Left lung (tissue), 10 donors: ENCODE results near the gene GID4. TPM values are rescaled to one million over a fixed set of nuclear protein-coding genes. Genes with fewer than 3 reads are reported as not detected.

Source experiments
- ATAC-seq: fragments of 200-7000 bp; cut with Tn5 transposase; one replicate; pipeline ENCODE4 v1.9.1; 2020; ENCODE audit warnings: moderate library complexity
- DNase-seq, 4 donors: peaks; one replicate each; pipeline ENCODE4 v3.0.0-alpha.2; 2013 to 2020
- H3K27ac ChIP-seq, 2 donors: fragments of 200-600 bp; sonication (generic) in 1 of 2; one replicate each; pipeline versions ENCODE4 v1.5.0 to v1.8.0; 2020 to 2021
- H3K27me3 ChIP-seq, 2 donors: fragments of 200-600 bp; sonication (generic) in 1 of 2; one replicate each; pipeline versions ENCODE4 v1.5.0 to v1.8.0; 2020 to 2021
- H3K36me3 ChIP-seq, 2 donors: fragments of 200-600 bp; sonication (generic) in 1 of 2; one replicate each; pipeline versions ENCODE4 v1.5.0 to v1.8.0; 2020 to 2021
- H3K4me1 ChIP-seq, 2 donors: fragments of 200-600 bp; one replicate each; pipeline ENCODE4 v1.8.0; 2021
- H3K4me3 ChIP-seq, 2 donors: fragments of 200-600 bp; sonication (generic) in 1 of 2; one replicate each; pipeline versions ENCODE4 v1.5.0 to v1.8.0; 2020 to 2021; ENCODE audit warnings: mild to moderate bottlenecking in 1 of 2
- H3K9me3 ChIP-seq, 2 donors: fragments of 200-600 bp; sonication (generic) in 1 of 2; one replicate each; pipeline versions ENCODE4 v1.5.0 to v1.8.0; 2020 to 2021
- intact Hi-C, 2 donors: fragments of 100-400 bp; cut with DNase I; formaldehyde crosslinking; loops; one replicate each; pipeline versions ENCODE4 v1.11.2 to v1.14.2; 2022
- polyA plus RNA-seq, 6 donors: library from polyadenylated mRNA; unstranded; fragments of 120-200 nt; gene quantifications; one replicate each; pipeline ENCODE4 v1.2.1, GENCODE V29; 2013; ENCODE audit not compliant: insufficient read length in 6 of 6
- total RNA-seq, 2 donors: library from RNA; stranded (reverse); fragmentation: NEBNext Ultra II Directional; extraction: Animal tissue kit (Norgen Biotek cat#: 25700); gene quantifications; one replicate each; pipeline ENCODE4 v1.2.1, GENCODE V29; 2021
- TF ChIP-seq, protein P1 (sequence below), 2 donors: fragments of 200-600 bp; sonication (generic) in 1 of 2; IDR thresholded peaks; one replicate each; pipeline versions ENCODE4 v1.5.0 to v1.8.0; 2021; ENCODE audit warnings: antibody characterized with exemption in 2 of 2
- donor health status: DM: no; HTN: yes; CAD: no.
- donor health status: DM: no; HTN: no; CAD: no.

The GID4 gene
- total and polyA plus RNA-seq, 8 donors, result 7.9 to 15.1 (median 13.0) TPM

GRCh38 chr17:18106211-18106610 is 67.0 kb downstream of the GID4 start:
- DNase-seq, result no peak
- intact Hi-C loops, result no loop called here
- no peaks in the 10 kb centered on the region for H3K9me3 ChIP-seq
- no peaks in the 10 kb centered on the region for H3K27me3 ChIP-seq
- no peaks in the 10 kb centered on the region for H3K4me1 ChIP-seq
- H3K4me3 ChIP-seq, result no peak overlapping the region
- TF ChIP-seq, protein P1, sequence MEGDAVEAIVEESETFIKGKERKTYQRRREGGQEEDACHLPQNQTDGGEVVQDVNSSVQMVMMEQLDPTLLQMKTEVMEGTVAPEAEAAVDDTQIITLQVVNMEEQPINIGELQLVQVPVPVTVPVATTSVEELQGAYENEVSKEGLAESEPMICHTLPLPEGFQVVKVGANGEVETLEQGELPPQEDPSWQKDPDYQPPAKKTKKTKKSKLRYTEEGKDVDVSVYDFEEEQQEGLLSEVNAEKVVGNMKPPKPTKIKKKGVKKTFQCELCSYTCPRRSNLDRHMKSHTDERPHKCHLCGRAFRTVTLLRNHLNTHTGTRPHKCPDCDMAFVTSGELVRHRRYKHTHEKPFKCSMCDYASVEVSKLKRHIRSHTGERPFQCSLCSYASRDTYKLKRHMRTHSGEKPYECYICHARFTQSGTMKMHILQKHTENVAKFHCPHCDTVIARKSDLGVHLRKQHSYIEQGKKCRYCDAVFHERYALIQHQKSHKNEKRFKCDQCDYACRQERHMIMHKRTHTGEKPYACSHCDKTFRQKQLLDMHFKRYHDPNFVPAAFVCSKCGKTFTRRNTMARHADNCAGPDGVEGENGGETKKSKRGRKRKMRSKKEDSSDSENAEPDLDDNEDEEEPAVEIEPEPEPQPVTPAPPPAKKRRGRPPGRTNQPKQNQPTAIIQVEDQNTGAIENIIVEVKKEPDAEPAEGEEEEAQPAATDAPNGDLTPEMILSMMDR (IDR thresholded peaks at IDR 0.05), result no peak
- H3K36me3 ChIP-seq, result peaks cover 0 to 61% of the 10 kb centered on the region in 2 donors
- no peak for ATAC-seq
- no peak overlapping the region for H3K27ac ChIP-seq

DNA sequence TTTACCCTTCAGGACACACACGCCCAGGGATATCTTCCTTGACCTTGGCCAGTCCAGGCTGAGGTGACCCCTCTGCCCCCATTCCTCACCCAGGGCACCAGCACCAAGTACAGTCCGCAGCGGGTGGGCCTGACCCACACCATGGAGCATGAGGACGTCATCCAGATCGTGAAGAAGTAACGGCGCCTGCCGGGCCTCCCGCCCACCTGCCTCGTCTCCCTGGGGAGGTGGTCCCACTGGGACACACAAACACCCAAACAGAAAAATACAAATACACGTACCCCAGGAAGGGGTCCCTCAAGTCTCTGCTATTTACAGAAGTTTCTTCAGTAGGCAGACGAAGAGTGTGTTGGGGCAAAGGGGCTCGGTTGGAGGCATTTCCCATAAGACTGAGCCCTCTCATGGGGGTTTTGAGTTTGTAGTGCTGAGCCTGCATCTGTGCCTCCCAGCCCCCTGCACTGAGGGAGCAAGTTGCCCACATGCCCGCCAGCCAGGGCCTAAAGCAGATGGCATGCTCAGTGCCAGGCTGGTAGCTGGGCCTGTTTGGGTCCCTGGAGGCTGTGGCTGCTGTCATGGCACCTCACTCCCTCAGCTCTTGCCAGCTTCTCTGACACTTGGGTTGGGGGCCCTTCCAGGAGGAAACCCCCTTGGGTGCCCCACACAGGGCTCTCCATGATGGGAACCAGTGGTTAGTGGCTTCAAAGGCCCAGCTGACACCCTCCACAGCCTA is 68.0 kb downstream of the GID4 start:
- Histone ChIP-seq H3K9me3 (no peaks in the 10 kb centered on the region), H3K27ac (no peak overlapping the region), H3K4me3 (no peak overlapping the region), H3K36me3 (peaks cover 0 to 52% of the 10 kb centered on the region in 2 donors), H3K27me3 (no peaks in the 10 kb centered on the region), H3K4me1 (no peaks in the 10 kb centered on the region)
- no peak for ATAC-seq
- no peak for DNase-seq
- intact Hi-C loops, result no loop called here
- TF ChIP-seq, protein P1 (IDR thresholded peaks at IDR 0.05), result no peak

DNA sequence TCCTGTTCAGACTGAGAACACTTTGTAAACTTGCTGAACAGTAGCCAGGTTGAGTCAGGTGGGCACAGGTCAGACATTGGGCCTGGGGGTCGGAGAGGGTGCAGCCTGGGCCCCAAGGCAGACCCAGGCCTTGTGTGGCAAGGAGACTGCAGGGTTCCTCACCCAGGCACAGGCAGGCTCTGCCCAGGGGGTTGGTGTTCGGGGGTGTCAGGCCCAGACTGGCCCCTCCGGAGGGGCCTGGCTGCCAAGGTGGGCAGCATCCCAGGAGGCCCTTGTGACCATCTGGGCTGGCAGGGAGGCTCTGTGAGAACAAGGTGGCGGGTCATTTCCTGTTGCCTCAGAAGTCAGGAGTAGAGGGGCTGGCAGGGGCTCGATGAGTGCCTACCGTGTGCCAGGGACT is 68.8 kb downstream of the GID4 start:
- TF ChIP-seq, protein P1 (IDR thresholded peaks at IDR 0.05), result no peak
- Histone ChIP-seq H3K27ac (no peak overlapping the region), H3K4me1 (no peaks in the 10 kb centered on the region), H3K4me3 (no peak overlapping the region), H3K27me3 (no peaks in the 10 kb centered on the region), H3K9me3 (no peaks in the 10 kb centered on the region), H3K36me3 (peaks cover 0 to 49% of the 10 kb centered on the region in 2 donors)
- DNase-seq (no peak), ATAC-seq (no peak)
- intact Hi-C loops, result no loop called here

- ATAC-seq, result no peak
- no peak for DNase-seq
- Histone ChIP-seq H3K36me3 (peaks cover 0 to 42% of the 10 kb centered on the region in 2 donors), H3K4me3 (no peak within 1 kb of the TSS), H3K27me3 (no peaks in the 10 kb centered on the region), H3K27ac (no peak within 1 kb of the TSS), H3K4me1 (no peaks in the 10 kb centered on the region), H3K9me3 (no peaks in the 10 kb centered on the region)
- TF ChIP-seq, protein P1 (IDR thresholded peaks at IDR 0.05), result no peak
- intact Hi-C loops, result no loop called here
Measured at GRCh38 chr17:18108401-18109312, 69.4 kb downstream of the GID4 start, which contains the start of gene MYO15A. Gene MYO15A, plus strand, starts transcription at chr17:18108756. Its CDS starts 10,045 bp downstream, at chr17:18118801.

- H3K36me3 ChIP-seq, result peaks cover 0 to 29% of the 10 kb centered on the region in 2 donors
- no peak overlapping the region for H3K27ac ChIP-seq
- ATAC-seq, result no peak
- intact Hi-C loops, result no loop called here
- no peaks in the 10 kb centered on the region for H3K27me3 ChIP-seq
- TF ChIP-seq, protein P1 (IDR thresholded peaks at IDR 0.05), result no peak
- no peaks in the 10 kb centered on the region for H3K4me1 ChIP-seq
- H3K9me3 ChIP-seq, result no peaks in the 10 kb centered on the region
- H3K4me3 ChIP-seq, result no peak overlapping the region
- DNase-seq, result no peak
Measured at GRCh38 chr17:18109935-18110485, 70.8 kb downstream of the GID4 start.
